ENCODE measurements around the gene ABLIM1.
A peak's percentile ranks its signal among the peaks of the same experiment; 100 is the strongest.

ABLIM1 gene

GRCh38 chr10:114511881-114512280 is 146.2 kb downstream of the ABLIM1 start:
- ATAC-seq, result no peak

GRCh38 chr10:114508376-114508775 is 149.7 kb downstream of the ABLIM1 start:
- ATAC-seq, result no peak

GRCh38 chr10:114507449-114507848 is 150.6 kb downstream of the ABLIM1 start:
- ATAC-seq, result no peak

GRCh38 chr10:114506871-114507385 is 151.1 kb downstream of the ABLIM1 start:
- no peak for ATAC-seq

GRCh38 chr10:114504769-114505579 is 153.1 kb downstream of the ABLIM1 start:
- ATAC-seq, result no peak

- ATAC-seq, result no peak
Measured at GRCh38 chr10:114502074-114502473, 156.0 kb downstream of the ABLIM1 start.

GRCh38 chr10:114501650-114502049 is 156.4 kb downstream of the ABLIM1 start:
- ATAC-seq, result no peak

GRCh38 chr10:114500643-114501042 is 157.4 kb downstream of the ABLIM1 start:
- ATAC-seq, result no peak

GRCh38 chr10:114499630-114500190 is 158.4 kb downstream of the ABLIM1 start:
- ATAC-seq, result peak; percentile 68 to 72

GRCh38 chr10:114499116-114499515 is 159.0 kb downstream of the ABLIM1 start:
- ATAC-seq, result peak; percentile 1 to 8

- ATAC-seq, result peak; percentile 55 to 61
Measured at GRCh38 chr10:114498413-114499111, 159.5 kb downstream of the ABLIM1 start.

- peak; percentile 8 to 12 for ATAC-seq
Measured at GRCh38 chr10:114495303-114495702, 162.8 kb downstream of the ABLIM1 start.

GRCh38 chr10:114492351-114493037 is 165.6 kb downstream of the ABLIM1 start:
- peak; percentile 62 to 63 for ATAC-seq

GRCh38 chr10:114491933-114492332 is 166.1 kb downstream of the ABLIM1 start:
- no peak for ATAC-seq

GRCh38 chr10:114491419-114491818 is 166.7 kb downstream of the ABLIM1 start:
- ATAC-seq, result no peak

GRCh38 chr10:114489521-114490310 is 168.4 kb downstream of the ABLIM1 start:
- no peak for ATAC-seq

- ATAC-seq, result no peak
Measured at GRCh38 chr10:114487815-114488536, 170.1 kb downstream of the ABLIM1 start.

GRCh38 chr10:114486938-114487814 is 170.9 kb downstream of the ABLIM1 start:
- ATAC-seq, result peak; percentile 87 to 88

GRCh38 chr10:114485696-114486400 is 172.2 kb downstream of the ABLIM1 start:
- no peak for ATAC-seq

GRCh38 chr10:114483575-114483974 is 174.5 kb downstream of the ABLIM1 start:
- ATAC-seq, result no peak
